ENCODE measurements around the gene RNF151.
A peak's percentile ranks its signal among the peaks of the same experiment; 100 is the strongest.
"Not testable (repeated sequence)": the region's sequence is repeated elsewhere in the genome, so short reads cannot be mapped to it uniquely, and the experiment has no call there.

Gene RNF151

GRCh38 chr16:1958715-1959268 is 7.9 kb upstream of the RNF151 start:
- H3K4me3 ChIP-seq (ENCODE audit: low read depth, low read length) = peak overlapping the region; percentile 26
- no peak for TF ChIP-seq CTCF (IDR thresholded peaks at IDR 0.05; ENCODE audit: insufficient read depth, low read length, missing control alignments)
- no peak for DNase-seq (ENCODE audit: low read depth, low spot score)
- CTCF ChIA-PET = interaction anchor here (3.2 kb wide), 1 partner anchor 93 kb away, joined by 11 read pairs; no protein-coding TSS in a partner anchor
- POLR2A ChIA-PET = no interaction called here

- peak within 1 kb of the TSS; percentile 86 for H3K4me3 ChIP-seq (ENCODE audit: low read depth, low read length)
- peak; percentile 16 for DNase-seq (ENCODE audit: low read depth, low spot score)
- TF ChIP-seq CTCF (IDR thresholded peaks at IDR 0.05; ENCODE audit: insufficient read depth, low read length, missing control alignments) = peak; percentile 65
- CTCF ChIA-PET = interaction anchor here (1.0 to 3.2 kb wide), 3 partner anchors 30 to 181 kb away, joined by 3 to 11 read pairs (median 3); no protein-coding TSS in a partner anchor
- POLR2A ChIA-PET = interaction anchor here (4.0 kb wide), 1 partner anchor 12 kb away, joined by 20 read pairs; the partner anchor contains the start of gene TBL3
Measured at GRCh38 chr16:1959269-1960039, 7.2 kb upstream of the RNF151 start, which contains the start of gene NDUFB10. Gene NDUFB10, plus strand, starts transcription at chr16:1959538. Its CDS starts 87 bp downstream, at chr16:1959625.

- peak overlapping the region; percentile 86 for H3K4me3 ChIP-seq (ENCODE audit: low read depth, low read length)
- ChIA-PET POLR2A (interaction anchor here (0.9 to 4.0 kb wide), 4 partner anchors 10 to 23 kb away, joined by 3 to 20 read pairs (median 4); partner anchors contain the start of genes GFER and TBL3), CTCF (interaction anchor here (1.1 to 1.2 kb wide), 2 partner anchors 10 to 97 kb away, joined by 4 to 5 read pairs; no protein-coding TSS in a partner anchor)
- TF ChIP-seq CTCF (IDR thresholded peaks at IDR 0.05; ENCODE audit: insufficient read depth, low read length, missing control alignments) = no peak
- no peak for DNase-seq (ENCODE audit: low read depth, low spot score)
Measured at GRCh38 chr16:1960665-1961630, 5.7 kb upstream of the RNF151 start.

- POLR2A ChIA-PET = interaction anchor here (0.7 to 4.0 kb wide), 2 partner anchors 10 to 179 kb away, joined by 3 to 20 read pairs; partner anchors contain the start of genes NUBP2, SPSB3 and TBL3
- DNase-seq (ENCODE audit: low read depth, low spot score) = no peak
- TF ChIP-seq CTCF (IDR thresholded peaks at IDR 0.05; ENCODE audit: insufficient read depth, low read length, missing control alignments) = no peak
- H3K4me3 ChIP-seq (ENCODE audit: low read depth, low read length) = no peak overlapping the region
- CTCF ChIA-PET = no interaction called here
Measured at GRCh38 chr16:1961651-1962067, 5.0 kb upstream of the RNF151 start.

- POLR2A ChIA-PET = interaction anchor here (0.7 to 4.0 kb wide), 3 partner anchors 9 to 185 kb away, joined by 3 to 20 read pairs (median 3); partner anchors contain the start of genes NUBP2, SPSB3 and TBL3
- peak overlapping the region; percentile 92 for H3K4me3 ChIP-seq (ENCODE audit: low read depth, low read length)
- not testable (repeated sequence) for DNase-seq (ENCODE audit: low read depth, low spot score)
- CTCF ChIA-PET = interaction anchor here (0.6 to 1.6 kb wide), 2 partner anchors 178 to 1066 kb away, joined by 3 to 4 read pairs; no protein-coding TSS in a partner anchor
Measured at GRCh38 chr16:1962161-1963153, 4.2 kb upstream of the RNF151 start.
